Measurements from ENCODE around the gene NSMCE1. TPM values are rescaled to one million over a fixed set of nuclear protein-coding genes. Genes with fewer than 3 reads are reported as not detected.
"Not testable (repeated sequence)": the region's sequence is repeated elsewhere in the genome, so short reads cannot be mapped to it uniquely, and the experiment has no call there.

The NSMCE1 gene
- polyA plus RNA-seq, 1 donor = 61.5 TPM

DNA sequence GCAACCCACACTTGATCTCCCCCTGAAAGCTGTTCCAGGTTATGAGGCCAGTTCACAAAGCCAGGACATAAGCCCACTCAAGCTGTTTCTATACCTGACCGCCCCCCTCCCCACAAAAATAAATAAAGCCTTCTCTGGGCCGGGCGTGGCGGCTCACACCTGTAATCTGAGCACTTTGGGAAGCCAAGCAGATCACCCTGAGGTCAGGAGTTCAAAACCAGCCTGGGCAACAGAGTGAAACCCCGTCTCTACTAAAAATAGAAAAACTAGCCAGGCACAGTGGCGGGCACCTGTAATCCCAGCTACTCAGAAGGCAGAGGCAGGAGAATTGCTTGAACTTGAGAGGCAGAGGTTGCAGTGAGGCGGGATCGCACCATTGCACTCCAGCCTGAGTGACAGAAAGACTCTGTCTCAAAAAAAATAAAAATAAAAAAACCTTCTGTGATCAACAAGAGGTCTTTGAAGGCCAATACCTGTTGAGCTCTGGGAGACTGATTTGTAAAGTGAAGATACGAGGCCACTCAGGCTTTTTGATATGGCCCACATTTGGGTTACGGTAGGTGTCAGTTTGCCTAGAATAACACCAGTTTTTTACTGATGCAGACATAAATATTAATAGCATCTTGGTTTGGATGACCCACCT lies 63.0 kb downstream of the NSMCE1 start:
- no peak overlapping the region for H3K27ac ChIP-seq (ENCODE audit: low read length)
- WGBS (ENCODE audit: insufficient coverage, low lambda C conversion rate) = no CpG with 5 or more reads among the region's 10 CpGs
- peaks cover 39% of the 10 kb centered on the region for H3K4me1 ChIP-seq (ENCODE audit: control insufficient read depth, insufficient read depth, low read length)
- H3K36me3 ChIP-seq (ENCODE audit: control insufficient read depth, insufficient read depth, low read length) = peaks cover 5% of the 10 kb centered on the region
- no peak for DNase-seq
- no peaks in the 10 kb centered on the region for H3K27me3 ChIP-seq (ENCODE audit: control insufficient read depth, insufficient read depth, low read length)
- no peak overlapping the region for H3K4me3 ChIP-seq (ENCODE audit: low read length)
- H3K9me3 ChIP-seq (ENCODE audit: control insufficient read depth, low read depth, low read length) = no peaks in the 10 kb centered on the region

- DNase-seq = no peak
- Histone ChIP-seq H3K4me1 (ENCODE audit: control insufficient read depth, insufficient read depth, low read length) (peaks cover 37% of the 10 kb centered on the region), H3K27me3 (ENCODE audit: control insufficient read depth, insufficient read depth, low read length) (no peaks in the 10 kb centered on the region), H3K27ac (ENCODE audit: low read length) (peak overlapping the region; percentile 91), H3K9me3 (ENCODE audit: control insufficient read depth, low read depth, low read length) (no peaks in the 10 kb centered on the region), H3K4me3 (ENCODE audit: low read length) (peak overlapping the region; percentile 79), H3K36me3 (ENCODE audit: control insufficient read depth, insufficient read depth, low read length) (no peaks in the 10 kb centered on the region)
- WGBS (ENCODE audit: insufficient coverage, low lambda C conversion rate) = no CpG with 5 or more reads among the region's 14 CpGs
Measured at GRCh38 chr16:27204312-27204915, 64.2 kb downstream of the NSMCE1 start.

- Histone ChIP-seq H3K36me3 (ENCODE audit: control insufficient read depth, insufficient read depth, low read length) (no peaks in the 10 kb centered on the region), H3K27ac (ENCODE audit: low read length) (peak within 1 kb of the TSS; percentile 91)
- WGBS (ENCODE audit: insufficient coverage, low lambda C conversion rate) = no CpG with 5 or more reads among the region's 70 CpGs
Measured at GRCh38 chr16:27203507-27204311, 64.9 kb downstream of the NSMCE1 start, which contains the start of gene KDM8. Gene KDM8 (plus strand): TSS chr16:27203526. CDS start chr16:27210124, 6,598 bp downstream.

DNA sequence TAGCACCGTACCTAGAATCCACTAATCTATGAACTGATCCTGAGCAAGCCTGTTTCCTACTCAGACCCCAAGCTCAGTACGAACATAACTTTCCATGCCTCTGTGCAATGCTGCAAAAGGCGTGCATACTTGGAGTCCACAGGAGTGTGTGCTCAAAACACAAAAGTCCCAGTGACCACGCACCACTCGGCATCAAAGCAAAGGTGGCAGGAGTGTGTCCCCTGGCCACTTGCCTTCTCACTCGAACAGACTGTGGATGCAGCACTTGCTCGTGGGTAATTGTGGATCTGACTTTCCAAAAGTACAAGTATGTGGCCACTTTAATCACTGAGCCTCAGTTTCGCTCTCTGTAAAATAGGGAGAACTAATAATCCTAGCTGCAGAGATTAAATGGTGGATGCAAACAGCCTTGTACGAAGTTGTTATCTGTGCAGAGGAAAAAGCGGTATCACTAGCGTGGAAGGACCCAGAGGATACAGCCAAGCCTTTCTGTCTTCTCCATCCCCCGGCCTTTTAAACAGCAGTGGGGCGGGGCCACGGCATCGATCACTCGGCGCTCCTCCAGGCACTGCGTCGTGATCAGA lies 65.6 kb downstream of the NSMCE1 start:
- Histone ChIP-seq H3K27ac (ENCODE audit: low read length) (peak overlapping the region; percentile 91), H3K36me3 (ENCODE audit: control insufficient read depth, insufficient read depth, low read length) (no peaks in the 10 kb centered on the region), H3K9me3 (ENCODE audit: control insufficient read depth, low read depth, low read length) (no peaks in the 10 kb centered on the region), H3K4me3 (ENCODE audit: low read length) (peak overlapping the region; percentile 79), H3K27me3 (ENCODE audit: control insufficient read depth, insufficient read depth, low read length) (no peaks in the 10 kb centered on the region), H3K4me1 (ENCODE audit: control insufficient read depth, insufficient read depth, low read length) (peaks cover 25% of the 10 kb centered on the region)
- DNase-seq = no peak
- WGBS (ENCODE audit: insufficient coverage, low lambda C conversion rate) = 0% methylated on average over 1 of the region's 19 CpGs

More at GRCh38 chr16:27203507-27204311, 64.9 kb downstream of the NSMCE1 start, which contains the start of gene KDM8:
- peaks cover 32% of the 10 kb centered on the region for H3K4me1 ChIP-seq (ENCODE audit: control insufficient read depth, insufficient read depth, low read length)
- H3K9me3 ChIP-seq (ENCODE audit: control insufficient read depth, low read depth, low read length) = no peaks in the 10 kb centered on the region
- peak; percentile 100 for DNase-seq
- peak within 1 kb of the TSS; percentile 79 for H3K4me3 ChIP-seq (ENCODE audit: low read length)
- H3K27me3 ChIP-seq (ENCODE audit: control insufficient read depth, insufficient read depth, low read length) = no peaks in the 10 kb centered on the region

- H3K27me3 ChIP-seq (ENCODE audit: control insufficient read depth, insufficient read depth, low read length); H3K27ac ChIP-seq (ENCODE audit: low read length); H3K9me3 ChIP-seq (ENCODE audit: control insufficient read depth, low read depth, low read length); H3K36me3 ChIP-seq (ENCODE audit: control insufficient read depth, insufficient read depth, low read length); H3K4me3 ChIP-seq (ENCODE audit: low read length); DNase-seq: not testable (repeated sequence)
- peaks cover 14% of the 10 kb centered on the region for H3K4me1 ChIP-seq (ENCODE audit: control insufficient read depth, insufficient read depth, low read length)
- WGBS (ENCODE audit: insufficient coverage, low lambda C conversion rate) = no CpG with 5 or more reads among the region's 3 CpGs
Measured at GRCh38 chr16:27200914-27201313, 67.7 kb downstream of the NSMCE1 start.

- DNase-seq = no peak
- Histone ChIP-seq H3K36me3 (ENCODE audit: control insufficient read depth, insufficient read depth, low read length) (no peaks in the 10 kb centered on the region), H3K4me1 (ENCODE audit: control insufficient read depth, insufficient read depth, low read length) (peaks cover 15% of the 10 kb centered on the region), H3K27me3 (ENCODE audit: control insufficient read depth, insufficient read depth, low read length) (no peaks in the 10 kb centered on the region), H3K27ac (ENCODE audit: low read length) (no peak overlapping the region), H3K9me3 (ENCODE audit: control insufficient read depth, low read depth, low read length) (no peaks in the 10 kb centered on the region), H3K4me3 (ENCODE audit: low read length) (no peak overlapping the region)
- no CpG with 5 or more reads among the region's 1 CpG for WGBS (ENCODE audit: insufficient coverage, low lambda C conversion rate)
Measured at GRCh38 chr16:27199736-27200135, 68.8 kb downstream of the NSMCE1 start.

GRCh38 chr16:27199235-27199586 lies 69.4 kb downstream of the NSMCE1 start:
- H3K27ac ChIP-seq (ENCODE audit: low read length) = no peak overlapping the region
- H3K9me3 ChIP-seq (ENCODE audit: control insufficient read depth, low read depth, low read length) = no peaks in the 10 kb centered on the region
- peaks cover 10% of the 10 kb centered on the region for H3K4me1 ChIP-seq (ENCODE audit: control insufficient read depth, insufficient read depth, low read length)
- no peaks in the 10 kb centered on the region for H3K36me3 ChIP-seq (ENCODE audit: control insufficient read depth, insufficient read depth, low read length)
- no CpG with 5 or more reads among the region's 3 CpGs for WGBS (ENCODE audit: insufficient coverage, low lambda C conversion rate)
- no peak overlapping the region for H3K4me3 ChIP-seq (ENCODE audit: low read length)
- no peaks in the 10 kb centered on the region for H3K27me3 ChIP-seq (ENCODE audit: control insufficient read depth, insufficient read depth, low read length)
- no peak for DNase-seq

- H3K9me3 ChIP-seq (ENCODE audit: control insufficient read depth, low read depth, low read length) = no peaks in the 10 kb centered on the region
- no peak overlapping the region for H3K4me3 ChIP-seq (ENCODE audit: low read length)
- H3K4me1 ChIP-seq (ENCODE audit: control insufficient read depth, insufficient read depth, low read length) = peaks cover 9% of the 10 kb centered on the region
- 100% methylated on average over 2 of the region's 12 CpGs for WGBS (ENCODE audit: insufficient coverage, low lambda C conversion rate)
- no peaks in the 10 kb centered on the region for H3K36me3 ChIP-seq (ENCODE audit: control insufficient read depth, insufficient read depth, low read length)
- H3K27ac ChIP-seq (ENCODE audit: low read length) = no peak overlapping the region
- DNase-seq = no peak
- H3K27me3 ChIP-seq (ENCODE audit: control insufficient read depth, insufficient read depth, low read length) = no peaks in the 10 kb centered on the region
Measured at GRCh38 chr16:27198451-27199234, 69.9 kb downstream of the NSMCE1 start.

DNA sequence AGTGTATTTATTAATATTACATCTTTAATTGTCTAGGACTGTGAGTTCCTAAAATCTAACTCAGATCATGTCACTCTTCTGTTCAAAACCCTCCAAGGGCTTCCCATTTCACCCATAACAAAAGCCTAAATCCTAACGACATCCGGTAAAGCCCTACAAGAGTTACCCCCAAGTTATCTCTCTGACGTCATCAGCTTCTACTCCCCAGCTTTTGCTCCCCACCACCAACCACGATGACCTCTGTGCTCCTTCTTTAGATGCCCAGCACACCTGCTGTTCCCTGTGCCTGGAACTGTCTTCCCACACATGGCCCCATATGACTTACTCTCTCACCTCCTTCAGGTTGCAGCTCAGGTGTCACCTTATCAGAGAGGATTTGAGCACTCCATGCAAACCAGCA lies 71.6 kb downstream of the NSMCE1 start:
- peaks cover 4% of the 10 kb centered on the region for H3K4me1 ChIP-seq (ENCODE audit: control insufficient read depth, insufficient read depth, low read length)
- H3K36me3 ChIP-seq (ENCODE audit: control insufficient read depth, insufficient read depth, low read length) = no peaks in the 10 kb centered on the region
- H3K9me3 ChIP-seq (ENCODE audit: control insufficient read depth, low read depth, low read length) = no peaks in the 10 kb centered on the region
- H3K4me3 ChIP-seq (ENCODE audit: low read length) = no peak overlapping the region
- no peaks in the 10 kb centered on the region for H3K27me3 ChIP-seq (ENCODE audit: control insufficient read depth, insufficient read depth, low read length)
- no peak for DNase-seq
- WGBS (ENCODE audit: insufficient coverage, low lambda C conversion rate) = no CpG with 5 or more reads among the region's 4 CpGs
- no peak overlapping the region for H3K27ac ChIP-seq (ENCODE audit: low read length)
